Rectal smooth muscle tissue (tissue), 1 donor: ENCODE results near the gene NOP16.

Source experiments
- H3K27ac ChIP-seq: one replicate; pipeline ENCODE4 v1.7.0; 2013; ENCODE audit warnings: low read depth, low read length, inconsistent platforms
- H3K27me3 ChIP-seq: one replicate; pipeline ENCODE4 v1.7.0; 2013; ENCODE audit warnings: low read length; ENCODE audit not compliant: control insufficient read depth, insufficient read depth
- H3K36me3 ChIP-seq: one replicate; pipeline ENCODE4 v1.7.0; 2013; ENCODE audit warnings: low read length; ENCODE audit not compliant: control insufficient read depth, insufficient read depth
- H3K4me1 ChIP-seq: one replicate; pipeline ENCODE4 v1.7.0; 2013; ENCODE audit warnings: low read length; ENCODE audit not compliant: control insufficient read depth, insufficient read depth
- H3K4me3 ChIP-seq: one replicate; pipeline ENCODE4 v1.7.0; 2013; ENCODE audit warnings: low read length
- H3K9ac ChIP-seq: one replicate; pipeline ENCODE4 v1.7.0; 2013; ENCODE audit warnings: low read length

Gene NOP16

GRCh38 chr5:176389135-176390123, 1.0 kb upstream of the NOP16 start:
- Histone ChIP-seq H3K27ac (peak overlapping the region; percentile 99), H3K4me1 (peaks cover 5% of the 10 kb centered on the region), H3K27me3 (no peaks in the 10 kb centered on the region), H3K36me3 (peaks cover 24% of the 10 kb centered on the region), H3K4me3 (peak overlapping the region; percentile 86), H3K9ac (peak overlapping the region; percentile 64)

DNA sequence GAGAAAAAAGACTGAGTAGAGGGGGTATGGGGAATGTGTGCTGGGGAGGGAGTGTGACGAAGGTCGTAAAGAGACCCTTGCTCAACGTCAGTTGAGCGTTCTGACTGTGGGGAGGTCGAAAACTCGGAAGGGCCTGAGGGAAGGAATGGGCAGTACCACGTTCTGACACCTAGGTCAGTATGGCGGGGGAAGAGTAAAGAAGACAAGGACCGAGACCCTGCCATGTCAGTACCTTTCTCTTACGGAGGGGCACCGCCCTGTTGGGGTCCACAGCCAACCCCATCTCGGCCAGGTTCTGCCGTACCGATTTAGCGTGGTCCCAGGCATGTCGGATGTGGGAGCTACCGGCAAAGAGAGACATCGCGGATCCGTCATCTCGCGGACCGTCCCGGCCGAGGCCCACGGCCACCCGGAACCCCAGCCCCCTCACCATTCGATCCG, 375 bp downstream of the NOP16 start:
- H3K27me3 ChIP-seq: no peaks in the 10 kb centered on the region
- H3K36me3 ChIP-seq: peaks cover 24% of the 10 kb centered on the region
- H3K4me1 ChIP-seq: peaks cover 5% of the 10 kb centered on the region
- H3K4me3 ChIP-seq: peak overlapping the region; percentile 86
- H3K9ac ChIP-seq: peak overlapping the region; percentile 63
- peak overlapping the region; percentile 99 for H3K27ac ChIP-seq

- Histone ChIP-seq H3K4me1 (peaks cover 5% of the 10 kb centered on the region), H3K27ac (no peak overlapping the region), H3K36me3 (peaks cover 24% of the 10 kb centered on the region), H3K4me3 (peak overlapping the region; percentile 86), H3K27me3 (no peaks in the 10 kb centered on the region), H3K9ac (peak overlapping the region; percentile 7)
Measured at GRCh38 chr5:176387384-176387925, 943 bp downstream of the NOP16 start.

DNA sequence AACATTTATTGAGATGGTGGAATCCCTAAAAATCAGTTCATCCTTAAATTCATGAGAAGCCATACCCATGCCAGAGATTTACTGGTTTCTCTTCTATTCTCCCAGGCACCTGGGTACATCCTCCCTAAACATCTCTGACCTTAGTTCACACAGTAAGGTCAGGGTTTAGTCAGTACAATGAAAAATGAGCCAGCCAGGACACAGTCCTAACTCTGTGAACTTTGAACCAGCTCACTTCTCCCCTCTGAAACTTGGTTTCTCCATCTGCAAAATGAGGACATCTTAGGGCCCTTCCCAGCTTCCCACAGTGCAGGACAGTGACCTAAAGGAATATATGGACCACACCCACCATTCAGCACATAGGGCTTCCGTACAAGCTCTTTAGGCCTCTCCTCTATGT, 1.9 kb downstream of the NOP16 start:
- Histone ChIP-seq H3K4me1 (peaks cover 9% of the 10 kb centered on the region), H3K4me3 (no peak overlapping the region), H3K9ac (no peak overlapping the region), H3K27me3 (no peaks in the 10 kb centered on the region), H3K36me3 (peaks cover 23% of the 10 kb centered on the region), H3K27ac (no peak overlapping the region)

DNA sequence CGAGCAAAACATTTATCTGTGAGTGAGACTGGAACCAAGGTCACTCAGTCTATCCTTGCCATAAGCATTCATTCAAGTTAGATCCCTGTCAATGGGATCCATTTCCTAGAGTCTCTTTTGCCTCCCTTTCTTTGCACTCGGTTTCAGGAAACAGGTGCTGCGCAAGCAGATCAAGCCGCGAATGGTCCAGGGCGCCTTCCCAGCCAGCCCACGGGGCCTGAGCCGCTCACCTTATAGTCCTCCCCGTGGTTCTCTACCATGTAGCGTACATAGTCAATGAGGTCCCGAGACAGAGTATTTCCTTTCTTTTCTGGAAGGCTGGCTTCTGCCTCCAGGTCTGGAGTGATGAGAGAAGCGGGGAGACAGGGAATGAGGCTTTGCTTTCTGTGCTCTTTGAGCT, 3.4 kb downstream of the NOP16 start:
- no peak overlapping the region for H3K9ac ChIP-seq
- no peak overlapping the region for H3K27ac ChIP-seq
- peaks cover 9% of the 10 kb centered on the region for H3K4me1 ChIP-seq
- no peaks in the 10 kb centered on the region for H3K27me3 ChIP-seq
- no peak overlapping the region for H3K4me3 ChIP-seq
- peaks cover 22% of the 10 kb centered on the region for H3K36me3 ChIP-seq

DNA sequence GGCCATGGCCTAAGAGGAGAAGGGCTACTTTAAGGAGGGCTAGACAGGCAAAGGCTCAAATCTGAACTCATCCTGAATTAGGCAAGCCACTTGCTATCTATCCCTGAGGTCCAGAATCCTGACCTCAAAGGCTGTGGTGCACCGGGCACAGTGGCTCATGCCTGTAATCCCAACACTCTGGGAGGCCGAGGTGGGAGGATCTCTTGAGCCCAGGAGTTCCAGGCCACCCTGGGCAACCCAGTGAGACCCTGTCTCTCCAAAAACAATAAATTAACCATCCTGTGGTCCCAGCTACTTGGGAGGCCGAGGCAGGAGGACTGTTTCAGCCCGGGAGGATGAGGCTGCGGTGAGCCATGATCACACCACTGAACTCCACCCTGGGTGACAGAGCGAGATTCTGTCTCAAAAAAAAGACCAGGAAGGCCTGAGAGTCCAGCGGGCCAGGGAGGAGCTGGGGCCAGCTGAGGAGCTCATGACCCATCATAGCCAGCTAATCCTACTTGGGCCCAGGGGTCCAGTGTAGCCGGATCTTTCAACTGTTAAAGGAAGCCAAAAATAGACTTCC, 4.0 kb downstream of the NOP16 start:
- no peak overlapping the region for H3K9ac ChIP-seq
- H3K36me3 ChIP-seq: peaks cover 22% of the 10 kb centered on the region

GRCh38 chr5:176383961-176384360, 4.4 kb downstream of the NOP16 start:
- Histone ChIP-seq H3K27me3 (no peaks in the 10 kb centered on the region), H3K4me3 (no peak overlapping the region), H3K9ac (no peak overlapping the region), H3K27ac (no peak overlapping the region), H3K4me1 (peaks cover 4% of the 10 kb centered on the region), H3K36me3 (peaks cover 22% of the 10 kb centered on the region)

More for the DNA sequence above, 4.0 kb downstream of the NOP16 start:
- no peak overlapping the region for H3K27ac ChIP-seq
- no peak overlapping the region for H3K4me3 ChIP-seq
- H3K27me3 ChIP-seq: no peaks in the 10 kb centered on the region
- peaks cover 5% of the 10 kb centered on the region for H3K4me1 ChIP-seq

GRCh38 chr5:176383248-176383905, 5.0 kb downstream of the NOP16 start:
- Histone ChIP-seq H3K9ac (no peak overlapping the region), H3K27ac (no peak overlapping the region), H3K4me3 (no peak overlapping the region), H3K36me3 (peaks cover 22% of the 10 kb centered on the region), H3K27me3 (no peaks in the 10 kb centered on the region), H3K4me1 (peaks cover 4% of the 10 kb centered on the region)

DNA sequence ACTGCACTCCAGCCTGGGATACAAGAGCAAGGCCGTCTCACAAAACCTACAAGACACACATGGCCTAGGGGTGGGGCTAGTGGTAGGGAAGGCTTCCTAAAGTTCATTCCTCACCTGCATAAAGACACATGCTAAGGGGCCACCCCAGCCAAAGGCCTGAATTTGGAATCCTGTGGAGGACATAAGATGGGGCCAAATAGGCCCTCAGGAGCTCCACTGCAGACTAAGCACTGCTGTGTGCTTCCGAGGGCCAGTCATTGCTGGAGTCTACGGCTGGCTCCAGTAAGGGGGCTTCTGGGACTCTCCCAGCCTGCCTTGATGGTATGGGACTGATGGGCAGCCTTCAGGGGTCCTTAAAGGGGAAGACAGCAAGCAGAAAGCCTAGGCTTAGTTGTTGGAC, 5.7 kb downstream of the NOP16 start:
- H3K4me1 ChIP-seq: peaks cover 4% of the 10 kb centered on the region
- no peak overlapping the region for H3K4me3 ChIP-seq
- H3K36me3 ChIP-seq: peaks cover 22% of the 10 kb centered on the region
- H3K27ac ChIP-seq: peak overlapping the region; percentile 74
- H3K9ac ChIP-seq: no peak overlapping the region
- H3K27me3 ChIP-seq: no peaks in the 10 kb centered on the region

- H3K27ac ChIP-seq: peak overlapping the region; percentile 74
- peaks cover 22% of the 10 kb centered on the region for H3K36me3 ChIP-seq
- no peak overlapping the region for H3K9ac ChIP-seq
- H3K4me1 ChIP-seq: peaks cover 4% of the 10 kb centered on the region
- H3K27me3 ChIP-seq: no peaks in the 10 kb centered on the region
- no peak overlapping the region for H3K4me3 ChIP-seq
Measured at GRCh38 chr5:176381979-176382378, 6.4 kb downstream of the NOP16 start.

GRCh38 chr5:176381423-176381822, 7.0 kb downstream of the NOP16 start:
- Histone ChIP-seq H3K36me3 (peaks cover 22% of the 10 kb centered on the region), H3K4me3 (no peak overlapping the region), H3K27ac (peak overlapping the region; percentile 74), H3K4me1 (peaks cover 4% of the 10 kb centered on the region), H3K9ac (no peak overlapping the region), H3K27me3 (no peaks in the 10 kb centered on the region)

DNA sequence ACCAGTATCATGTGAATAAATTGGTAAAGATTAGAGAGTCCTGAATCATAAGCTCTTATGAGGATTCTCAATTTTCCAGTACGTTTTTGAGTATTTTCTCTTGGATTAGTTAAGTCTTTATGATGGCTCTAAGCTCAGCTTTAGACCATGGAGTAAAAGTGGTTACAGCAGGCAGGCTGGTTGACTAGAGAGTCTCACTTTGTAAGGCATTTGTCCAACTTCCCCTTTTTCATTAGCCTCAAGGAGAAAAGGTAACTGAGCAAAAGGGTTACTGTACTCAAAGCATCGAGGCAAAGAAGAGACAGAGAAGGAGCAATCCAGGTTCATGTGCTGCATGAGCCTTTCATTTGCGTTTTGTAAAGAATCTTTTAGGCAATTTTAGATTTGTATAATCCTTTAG, 8.5 kb downstream of the NOP16 start:
- H3K4me1 ChIP-seq: peaks cover 4% of the 10 kb centered on the region
- no peak overlapping the region for H3K27ac ChIP-seq
- no peaks in the 10 kb centered on the region for H3K27me3 ChIP-seq
- H3K36me3 ChIP-seq: peaks cover 19% of the 10 kb centered on the region
- H3K9ac ChIP-seq: no peak overlapping the region
- H3K4me3 ChIP-seq: no peak overlapping the region
